GM19463 (cell line): ENCODE results near the gene RPLP2.

ENCODE experiments used
- ATAC-seq: cut with Tn5 transposase; IDR thresholded peaks from one replicate; pipeline ENCODE4 v1.9.1; 2021; ENCODE audit warnings: mild to moderate bottlenecking, moderate library complexity; ENCODE audit not compliant: unreplicated experiment

The RPLP2 gene

GRCh38 chr11:809287-810039 lies at the start of gene RPLP2:
RPLP2 (plus strand) TSS chr11:809967; CDS start chr11:810235, 268 bp downstream.
- ATAC-seq = peak; percentile 68

GRCh38 chr11:760236-760635 lies 49.5 kb upstream of the RPLP2 start:
- no peak for ATAC-seq

- no peak for ATAC-seq
Observed at GRCh38 chr11:761526-762108, 48.1 kb upstream of the RPLP2 start.

GRCh38 chr11:762421-763072 lies 47.2 kb upstream of the RPLP2 start:
- ATAC-seq = no peak

- no peak for ATAC-seq
Observed at GRCh38 chr11:763073-763463, 46.7 kb upstream of the RPLP2 start.

GRCh38 chr11:763549-764321 lies 46.0 kb upstream of the RPLP2 start:
- no peak for ATAC-seq

- no peak for ATAC-seq
Observed at GRCh38 chr11:764322-765024, 45.3 kb upstream of the RPLP2 start.

GRCh38 chr11:765025-765801 lies 44.6 kb upstream of the RPLP2 start:
- no peak for ATAC-seq

- no peak for ATAC-seq
Observed at GRCh38 chr11:765802-766091, 44.0 kb upstream of the RPLP2 start.

- ATAC-seq = no peak
Observed at GRCh38 chr11:766106-766935, 43.4 kb upstream of the RPLP2 start.

- ATAC-seq = no peak
Observed at GRCh38 chr11:766936-767210, 42.9 kb upstream of the RPLP2 start.

GRCh38 chr11:767238-767637 lies 42.5 kb upstream of the RPLP2 start:
- ATAC-seq = no peak

- ATAC-seq = no peak
Observed at GRCh38 chr11:769887-770641, 39.7 kb upstream of the RPLP2 start.

GRCh38 chr11:770642-771616 lies 38.8 kb upstream of the RPLP2 start:
- ATAC-seq = no peak

GRCh38 chr11:771617-772204 lies 38.1 kb upstream of the RPLP2 start:
- no peak for ATAC-seq

GRCh38 chr11:772429-773390 lies 37.1 kb upstream of the RPLP2 start:
- ATAC-seq = no peak
